ENCODE data around the gene ZBTB45. TPM values are rescaled to one million over a fixed set of nuclear protein-coding genes. Genes with fewer than 3 reads are reported as not detected.
"Not testable (repeated sequence)": the region's sequence is repeated elsewhere in the genome, so short reads cannot be mapped to it uniquely, and the experiment has no call there.

ZBTB45 gene
- total RNA-seq, 1 donor from 2014 or later, result 7.2 TPM

DNA sequence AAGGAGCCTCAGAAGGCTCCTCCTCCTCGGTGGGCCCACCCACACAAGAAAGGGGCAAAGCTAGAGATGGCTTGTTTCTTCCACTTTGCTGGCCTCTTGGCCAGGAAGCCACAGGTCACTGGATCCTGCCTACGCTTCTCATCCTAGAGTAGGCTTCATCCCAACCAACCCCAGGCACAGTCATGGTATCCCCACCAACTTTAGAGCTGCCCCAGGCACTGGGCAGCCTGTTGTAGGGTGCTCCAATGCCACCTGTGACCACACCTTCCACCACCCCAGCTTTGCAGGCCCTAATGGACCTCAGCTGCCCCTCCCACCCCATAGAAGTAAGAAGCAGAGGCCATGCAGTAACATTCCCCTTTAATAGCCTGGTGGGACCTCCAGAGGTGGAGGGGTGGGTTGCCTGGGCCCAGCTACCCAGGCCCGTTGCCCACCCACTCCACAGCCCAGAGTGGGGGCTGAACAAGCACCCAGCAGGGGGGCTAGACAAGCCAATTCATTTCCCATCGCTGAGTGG is 35.8 kb upstream of the ZBTB45 start:
- DNase-seq (ENCODE audit: low read depth), result no peak

DNA sequence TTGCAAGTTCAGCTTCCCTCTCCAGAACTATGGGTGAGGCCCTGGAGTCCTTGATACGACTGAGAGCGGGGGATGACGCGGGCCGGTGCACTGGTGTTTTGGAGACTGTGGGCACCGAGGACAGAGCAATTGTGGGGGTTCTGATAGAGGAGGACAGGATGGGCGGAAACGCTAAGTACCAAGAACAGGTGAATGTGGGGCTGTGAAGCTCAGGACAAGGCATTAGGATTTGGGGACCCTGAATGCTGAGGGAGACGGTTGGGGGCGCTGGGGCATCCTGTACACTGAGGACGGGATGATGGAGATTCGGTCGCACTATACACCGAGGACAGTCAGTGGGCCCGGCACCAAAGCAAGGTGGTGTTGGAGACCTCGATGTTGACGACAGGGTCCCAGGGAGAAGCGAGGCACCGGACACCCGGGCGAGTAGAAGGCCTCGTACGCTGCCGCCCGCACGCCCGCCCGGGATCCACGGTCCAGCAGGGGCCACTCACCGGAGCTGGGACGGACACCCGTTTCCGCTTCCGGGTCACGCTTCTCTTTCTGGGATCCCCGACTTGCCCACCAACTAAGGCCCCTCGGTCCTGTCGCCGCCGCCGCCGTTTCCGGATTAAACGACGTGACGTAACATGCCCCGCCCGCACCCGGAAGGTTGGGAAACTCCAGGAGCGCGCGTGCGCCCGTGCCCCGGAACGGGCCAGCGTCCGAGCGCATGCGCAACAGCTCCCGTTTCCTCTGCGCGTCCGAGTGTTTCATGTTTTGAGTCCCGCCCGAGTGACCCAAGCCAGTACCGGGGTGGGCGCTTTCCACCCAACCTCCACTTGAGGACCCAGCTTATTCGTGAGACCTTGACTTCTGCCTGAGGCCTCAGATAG is 35.1 kb upstream of the ZBTB45 start, which contains the start of gene CHMP2A:
TSS of gene CHMP2A (minus strand) at position 612 of the 875 bp plus-strand sequence. CDS start 893 bp downstream, outside the sequence.
- peak; percentile 98 for DNase-seq (ENCODE audit: low read depth)

DNA sequence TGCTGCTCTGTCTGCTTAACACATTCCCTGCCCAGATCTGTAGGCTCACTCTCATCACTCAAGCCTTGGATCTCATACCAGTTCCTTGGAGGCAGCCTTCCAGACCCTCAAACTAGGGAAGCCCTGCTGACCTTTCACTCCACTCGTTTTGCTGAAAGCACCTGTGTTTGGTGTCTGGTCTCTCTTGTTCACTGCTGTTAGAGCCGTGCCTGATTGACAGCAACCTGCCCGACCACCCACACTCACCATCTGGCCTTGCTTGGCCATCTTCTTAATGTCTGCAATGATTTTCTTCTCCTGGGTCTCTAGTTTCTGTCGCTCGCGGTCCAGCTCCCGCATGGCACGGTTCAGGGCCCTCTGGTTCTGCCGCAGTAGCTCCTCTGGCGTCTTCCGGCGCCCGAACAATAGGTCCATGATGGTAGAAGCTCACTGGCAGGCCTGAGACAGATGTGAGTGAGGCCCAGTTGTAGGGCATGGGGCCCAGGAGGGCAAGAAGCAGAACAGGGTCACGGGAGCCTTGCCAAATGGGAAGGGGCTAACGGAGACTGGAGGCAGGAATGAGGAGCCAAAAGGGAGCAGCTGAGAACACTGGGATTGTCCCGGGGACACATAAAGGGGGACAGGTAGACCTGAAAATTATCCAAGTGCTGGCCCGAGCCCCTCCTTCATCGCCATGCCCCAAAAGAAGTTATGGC is 34.3 kb upstream of the ZBTB45 start:
- no peak for DNase-seq (ENCODE audit: low read depth)

DNA sequence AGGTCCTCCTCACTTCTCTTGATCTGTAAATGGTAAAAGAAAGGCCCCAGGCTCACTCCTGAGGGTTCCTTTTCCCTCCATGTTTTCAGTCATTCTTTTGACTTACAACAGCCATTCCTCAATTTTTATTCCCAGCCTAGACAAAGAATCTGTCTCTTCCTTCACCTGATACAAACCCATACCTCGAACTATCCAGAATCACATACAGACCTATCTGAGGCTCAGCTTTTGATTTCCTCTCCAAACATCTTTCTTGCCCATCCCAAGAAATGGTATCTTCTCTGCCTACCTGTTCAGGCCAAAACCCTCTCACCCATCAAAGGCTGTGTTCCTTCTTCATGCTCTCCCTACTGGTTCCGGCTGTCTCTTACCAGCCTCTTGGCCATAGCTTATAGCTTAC is 33.0 kb upstream of the ZBTB45 start:
- DNase-seq (ENCODE audit: low read depth), result no peak

DNA sequence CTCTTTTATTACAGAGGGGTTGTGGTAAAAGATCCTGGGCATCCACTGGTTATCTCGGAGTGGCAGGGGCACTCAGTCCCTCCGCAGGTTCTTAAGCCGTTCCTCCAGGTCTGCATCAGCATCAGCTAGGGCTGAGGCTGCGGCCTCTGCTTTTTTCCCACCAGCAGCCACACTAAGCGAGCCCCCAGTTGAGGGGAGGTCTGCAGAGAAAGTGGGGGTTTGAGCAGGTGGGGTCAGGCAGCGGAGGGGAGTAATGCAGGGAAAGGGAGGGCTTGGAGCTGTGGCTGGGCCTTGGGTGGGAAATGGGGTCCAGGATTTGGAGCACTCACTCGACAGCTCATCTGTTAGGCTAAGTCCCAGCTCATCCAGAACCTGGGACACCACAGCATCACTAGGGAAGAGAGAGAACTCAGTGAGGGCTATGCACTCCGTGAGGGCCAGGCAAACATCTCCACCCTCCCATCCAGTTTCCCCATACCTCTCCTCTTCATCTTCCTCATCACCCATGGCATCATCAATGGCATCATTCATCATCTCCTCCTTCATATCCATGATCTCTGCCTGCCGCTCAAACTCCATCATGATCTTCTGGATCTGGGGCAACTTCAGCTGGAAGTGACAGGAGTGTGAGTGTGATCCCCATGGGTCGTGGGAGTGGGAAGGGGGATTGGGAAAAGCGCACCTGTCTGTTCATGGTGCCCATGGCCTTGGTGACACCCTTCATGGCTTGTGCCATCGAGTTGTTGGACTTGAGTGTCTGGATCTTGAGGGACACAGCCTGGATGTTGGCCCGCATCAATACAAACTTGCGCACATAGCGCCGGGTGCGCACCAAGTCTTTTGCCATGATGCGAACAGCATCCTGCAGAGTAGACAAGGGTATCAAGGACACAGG is 32.2 kb upstream of the ZBTB45 start:
- DNase-seq (ENCODE audit: low read depth), result no peak

DNA sequence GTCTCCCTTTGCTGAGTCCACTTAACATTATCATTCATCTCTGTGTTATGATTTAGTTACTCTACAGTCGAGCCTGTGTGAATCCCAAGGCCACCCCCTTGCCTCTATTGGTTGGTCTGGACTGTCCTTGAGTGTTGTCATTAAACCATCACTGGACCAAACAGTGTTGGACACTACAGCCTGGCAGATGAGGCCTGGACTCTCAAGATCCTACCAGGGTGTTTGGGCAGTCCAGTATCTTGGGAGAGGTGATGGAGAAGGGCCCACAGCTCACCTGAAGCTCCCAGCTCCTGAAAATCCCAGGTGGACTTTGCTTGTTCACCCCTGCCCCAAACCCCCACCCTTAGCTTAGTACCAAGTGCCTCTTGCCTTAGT is 31.5 kb upstream of the ZBTB45 start:
- DNase-seq (ENCODE audit: low read depth), result no peak

DNA sequence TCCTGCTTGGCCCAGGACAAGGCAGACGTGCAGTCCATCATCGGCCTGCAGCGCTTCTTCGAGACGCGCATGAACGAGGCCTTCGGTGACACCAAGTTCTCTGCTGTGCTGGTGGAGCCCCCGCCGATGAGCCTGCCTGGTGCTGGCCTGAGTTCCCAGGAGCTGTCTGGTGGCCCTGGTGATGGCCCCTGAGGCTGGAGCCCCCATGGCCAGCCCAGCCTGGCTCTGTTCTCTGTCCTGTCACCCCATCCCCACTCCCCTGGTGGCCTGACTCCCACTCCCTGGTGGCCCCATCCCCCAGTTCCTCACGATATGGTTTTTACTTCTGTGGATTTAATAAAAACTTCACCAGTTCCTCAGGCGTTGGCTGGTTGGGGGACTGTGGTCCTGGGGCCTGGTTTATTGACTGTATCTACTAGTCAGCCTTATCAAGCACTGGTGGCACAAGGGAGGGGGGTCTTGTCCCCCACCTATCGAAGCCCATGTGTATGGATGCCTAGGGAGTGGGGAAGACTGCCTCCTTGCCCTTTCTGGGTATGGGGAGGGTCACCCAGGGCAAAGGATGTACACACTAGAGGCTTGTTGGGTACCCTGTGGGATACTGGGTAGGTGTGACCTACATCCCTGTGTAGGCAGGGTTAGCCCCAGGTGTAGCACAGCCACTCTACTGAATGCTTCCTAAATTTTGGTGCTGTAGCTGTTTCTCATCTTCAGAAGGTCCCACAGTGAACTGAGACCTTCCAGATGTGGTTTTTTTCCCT is 30.9 kb upstream of the ZBTB45 start:
- DNase-seq (ENCODE audit: low read depth), result no peak

DNA sequence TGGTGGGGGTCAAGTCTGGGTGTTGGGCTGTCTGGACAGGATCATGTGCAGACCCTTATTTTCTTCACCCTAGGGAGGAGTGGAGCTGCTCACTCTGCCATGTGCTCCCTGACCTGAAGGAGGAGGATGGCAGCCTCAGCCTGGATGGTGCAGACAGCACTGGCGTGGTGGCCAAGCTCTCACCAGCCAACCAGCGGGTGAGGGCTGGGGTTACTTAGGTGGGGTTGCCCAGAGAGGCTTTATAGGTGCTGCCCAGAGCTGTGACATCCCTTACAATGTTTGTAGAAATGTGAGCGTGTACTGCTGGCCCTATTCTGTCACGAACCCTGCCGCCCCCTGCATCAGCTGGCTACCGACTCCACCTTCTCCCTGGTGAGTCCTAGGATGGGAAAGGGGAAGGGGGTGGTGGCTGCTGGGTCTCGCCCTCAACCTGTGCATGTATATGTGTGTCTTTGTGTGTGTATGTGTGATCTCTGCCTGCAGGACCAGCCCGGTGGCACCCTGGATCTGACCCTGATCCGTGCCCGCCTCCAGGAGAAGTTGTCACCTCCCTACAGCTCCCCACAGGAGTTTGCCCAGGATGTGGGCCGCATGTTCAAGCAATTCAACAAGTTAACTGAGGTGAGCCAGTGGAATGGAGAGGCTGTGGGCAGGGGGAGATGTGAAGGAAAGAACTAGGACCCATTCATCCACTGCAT is 30.2 kb upstream of the ZBTB45 start:
- DNase-seq (ENCODE audit: low read depth), result no peak

DNA sequence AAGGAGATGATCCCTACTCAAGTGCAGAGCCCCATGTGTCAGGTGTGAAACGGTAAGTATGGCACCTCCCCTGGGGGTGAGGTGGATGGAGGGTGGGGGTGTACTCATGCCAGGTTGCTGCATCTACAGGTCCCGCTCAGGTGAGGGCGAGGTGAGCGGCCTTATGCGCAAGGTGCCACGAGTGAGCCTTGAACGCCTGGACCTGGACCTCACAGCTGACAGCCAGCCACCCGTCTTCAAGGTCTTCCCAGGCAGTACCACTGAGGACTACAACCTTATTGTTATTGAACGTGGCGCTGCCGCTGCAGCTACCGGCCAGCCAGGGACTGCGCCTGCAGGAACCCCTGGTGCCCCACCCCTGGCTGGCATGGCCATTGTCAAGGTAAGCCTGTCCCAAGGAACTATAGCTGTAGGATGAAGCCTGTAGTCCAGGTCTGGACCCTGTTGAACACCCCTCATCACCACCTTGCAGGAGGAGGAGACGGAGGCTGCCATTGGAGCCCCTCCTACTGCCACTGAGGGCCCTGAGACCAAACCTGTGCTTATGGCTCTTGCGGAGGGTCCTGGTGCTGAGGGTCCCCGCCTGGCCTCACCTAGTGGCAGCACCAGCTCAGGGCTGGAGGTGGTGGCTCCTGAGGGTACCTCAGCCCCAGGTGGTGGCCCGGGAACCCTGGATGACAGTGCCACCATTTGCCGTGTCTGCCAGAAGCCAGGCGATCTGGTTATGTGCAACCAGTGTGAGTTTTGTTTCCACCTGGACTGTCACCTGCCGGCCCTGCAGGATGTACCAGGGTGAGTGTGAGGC is 29.5 kb upstream of the ZBTB45 start:
- DNase-seq (ENCODE audit: low read depth), result no peak

DNA sequence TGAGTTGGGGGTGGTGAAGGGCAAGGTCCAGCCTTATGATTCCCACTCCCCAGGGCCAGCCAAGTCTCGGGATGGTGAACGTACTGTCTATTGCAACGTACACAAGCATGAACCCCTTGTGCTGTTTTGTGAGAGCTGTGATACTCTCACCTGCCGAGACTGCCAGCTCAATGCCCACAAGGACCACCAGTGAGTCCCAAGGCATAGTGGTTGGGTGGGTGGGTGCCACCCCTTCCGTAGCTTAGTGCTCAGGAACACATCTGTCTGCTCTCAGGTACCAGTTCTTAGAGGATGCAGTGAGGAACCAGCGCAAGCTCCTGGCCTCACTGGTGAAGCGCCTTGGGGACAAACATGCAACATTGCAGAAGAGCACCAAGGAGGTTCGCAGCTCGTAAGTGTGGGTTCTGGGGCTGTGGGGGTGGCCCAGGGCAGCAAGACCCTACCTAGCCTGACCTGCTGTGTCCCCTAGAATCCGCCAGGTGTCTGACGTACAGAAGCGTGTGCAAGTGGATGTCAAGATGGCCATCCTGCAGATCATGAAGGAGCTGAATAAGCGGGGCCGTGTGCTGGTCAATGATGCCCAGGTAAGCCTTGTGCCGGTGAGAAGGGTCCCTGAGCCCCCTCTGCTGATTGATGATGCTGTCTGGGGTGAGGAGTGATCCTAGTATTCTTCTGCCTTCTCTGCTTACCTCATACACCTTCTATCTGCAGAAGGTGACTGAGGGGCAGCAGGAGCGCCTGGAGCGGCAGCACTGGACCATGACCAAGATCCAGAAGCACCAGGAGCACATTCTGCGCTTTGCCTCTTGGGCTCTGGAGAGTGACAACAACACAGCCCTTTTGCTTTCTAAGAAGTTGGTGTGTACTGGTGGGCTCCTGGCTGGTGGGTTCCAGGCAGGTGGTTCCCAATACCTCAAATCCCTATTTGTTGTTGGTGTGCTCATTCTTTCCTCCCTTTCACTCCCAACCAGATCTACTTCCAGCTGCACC is 28.0 kb upstream of the ZBTB45 start:
- no peak for DNase-seq (ENCODE audit: low read depth)

DNA sequence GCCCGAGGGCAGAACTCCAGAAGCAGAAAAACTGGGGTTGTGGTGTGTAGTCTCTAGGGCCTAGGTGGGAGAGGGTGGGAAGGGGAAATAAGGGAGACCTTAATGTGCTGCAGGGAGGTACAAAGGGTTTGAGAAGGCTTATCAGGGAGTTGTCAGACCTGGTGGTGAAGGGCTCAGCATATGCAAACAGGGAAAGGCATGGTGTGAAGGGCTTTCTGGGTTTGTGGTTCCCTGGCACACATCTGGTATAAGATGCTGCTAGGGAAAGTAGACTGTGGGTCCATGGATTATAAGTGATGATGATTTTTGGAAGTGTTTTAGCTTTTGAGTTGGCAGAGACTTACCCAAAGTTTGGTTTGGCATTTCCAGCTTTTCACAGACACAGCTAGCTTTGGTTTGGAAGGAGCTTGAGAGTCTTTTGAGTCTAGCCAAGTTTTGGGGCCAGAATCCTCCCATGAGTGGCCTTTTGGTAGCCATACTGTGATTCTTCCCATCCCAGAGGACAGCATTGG is 26.5 kb upstream of the ZBTB45 start:
- DNase-seq (ENCODE audit: low read depth), result no peak

DNA sequence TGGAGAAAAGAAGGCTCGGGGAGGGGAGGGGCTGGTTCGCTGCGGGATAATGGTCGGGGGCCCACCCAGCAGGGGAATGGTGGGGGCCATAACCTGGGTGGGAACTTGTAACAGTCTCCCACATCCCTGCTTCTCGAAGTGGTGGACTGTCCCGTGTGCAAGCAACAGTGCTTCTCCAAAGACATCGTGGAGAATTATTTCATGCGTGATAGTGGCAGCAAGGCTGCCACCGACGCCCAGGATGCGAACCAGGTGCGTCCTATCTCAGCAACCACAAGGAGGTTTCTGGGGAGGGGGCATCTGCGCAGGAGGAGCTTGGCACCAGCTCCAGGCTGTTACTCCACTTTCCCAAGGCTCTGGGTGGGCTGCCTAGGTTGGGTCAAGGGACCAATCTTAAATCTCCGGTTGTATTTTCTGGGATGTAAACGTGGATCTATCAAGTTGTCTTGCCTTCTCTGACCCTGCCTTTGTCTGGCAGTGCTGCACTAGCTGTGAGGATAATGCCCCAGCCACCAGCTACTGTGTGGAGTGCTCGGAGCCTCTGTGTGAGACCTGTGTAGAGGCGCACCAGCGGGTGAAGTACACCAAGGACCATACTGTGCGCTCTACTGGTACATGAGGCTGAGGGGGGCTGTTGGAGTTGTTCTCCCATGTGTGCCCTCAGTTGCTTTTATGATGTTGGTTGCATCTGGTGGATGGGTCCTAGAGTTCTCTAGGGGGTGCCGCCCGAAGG is 25.8 kb upstream of the ZBTB45 start:
- no peak for DNase-seq (ENCODE audit: low read depth)

DNA sequence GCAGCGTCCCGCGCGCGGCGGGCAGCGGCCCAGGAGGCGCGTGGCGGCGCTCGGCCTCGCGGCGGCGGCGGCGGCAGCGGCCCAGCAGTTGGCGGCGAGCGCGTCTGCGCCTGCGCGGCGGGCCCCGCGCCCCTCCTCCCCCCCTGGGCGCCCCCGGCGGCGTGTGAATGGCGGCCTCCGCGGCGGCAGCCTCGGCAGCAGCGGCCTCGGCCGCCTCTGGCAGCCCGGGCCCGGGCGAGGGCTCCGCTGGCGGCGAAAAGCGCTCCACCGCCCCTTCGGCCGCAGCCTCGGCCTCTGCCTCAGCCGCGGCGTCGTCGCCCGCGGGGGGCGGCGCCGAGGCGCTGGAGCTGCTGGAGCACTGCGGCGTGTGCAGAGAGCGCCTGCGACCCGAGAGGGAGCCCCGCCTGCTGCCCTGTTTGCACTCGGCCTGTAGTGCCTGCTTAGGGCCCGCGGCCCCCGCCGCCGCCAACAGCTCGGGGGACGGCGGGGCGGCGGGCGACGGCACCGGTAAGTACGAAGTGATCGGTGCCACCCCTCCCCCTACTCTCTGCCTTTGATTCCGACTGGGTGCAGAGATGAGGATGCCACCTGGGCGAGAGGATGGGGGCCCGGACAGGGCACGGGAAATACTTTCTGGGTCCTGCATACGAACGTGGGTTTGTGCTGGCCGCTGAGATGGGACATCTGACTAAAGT is 25.1 kb upstream of the ZBTB45 start:
- peak; percentile 71 for DNase-seq (ENCODE audit: low read depth)

DNA sequence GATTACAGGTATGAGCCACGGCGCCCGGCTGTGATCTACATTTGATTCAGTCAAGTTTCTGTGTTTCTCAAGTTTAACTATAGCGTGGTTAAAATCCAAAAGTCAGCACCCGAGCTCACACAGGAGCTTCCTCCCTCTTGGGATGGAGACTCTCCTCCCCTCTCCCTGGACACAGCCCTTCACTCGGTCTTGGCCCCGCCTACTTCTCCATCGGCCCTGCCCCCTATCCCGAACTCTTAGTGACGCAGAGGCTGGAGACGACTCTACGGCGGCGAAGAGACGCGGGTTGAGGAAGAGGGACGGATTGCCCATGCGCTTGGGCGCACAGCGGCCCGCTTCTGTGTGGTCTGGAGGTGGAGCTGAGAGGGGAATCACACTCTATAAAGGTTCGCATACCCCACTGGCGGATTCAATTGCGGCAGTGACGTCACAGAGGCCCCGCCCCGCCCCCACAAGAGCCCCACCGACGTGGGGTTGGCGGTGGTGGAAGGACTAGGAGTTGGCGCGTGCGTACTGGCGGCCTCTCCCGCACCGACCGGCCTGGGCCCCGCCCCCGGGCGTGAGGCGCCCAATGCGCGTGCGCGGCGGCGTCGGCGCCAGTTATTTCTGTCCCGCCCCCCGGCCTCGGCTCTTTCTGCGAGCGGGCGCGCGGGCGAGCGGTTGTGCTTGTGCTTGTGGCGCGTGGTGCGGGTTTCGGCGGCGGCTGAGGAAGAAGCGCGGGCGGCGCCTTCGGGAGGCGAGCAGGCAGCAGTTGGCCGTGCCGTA is 24.4 kb upstream of the ZBTB45 start, which contains the start of gene TRIM28:
TSS of gene TRIM28 (plus strand) at position 239 of the 765 bp plus-strand sequence. CDS start 694 bp downstream, outside the sequence.
- peak; percentile 99 for DNase-seq (ENCODE audit: low read depth)

DNA sequence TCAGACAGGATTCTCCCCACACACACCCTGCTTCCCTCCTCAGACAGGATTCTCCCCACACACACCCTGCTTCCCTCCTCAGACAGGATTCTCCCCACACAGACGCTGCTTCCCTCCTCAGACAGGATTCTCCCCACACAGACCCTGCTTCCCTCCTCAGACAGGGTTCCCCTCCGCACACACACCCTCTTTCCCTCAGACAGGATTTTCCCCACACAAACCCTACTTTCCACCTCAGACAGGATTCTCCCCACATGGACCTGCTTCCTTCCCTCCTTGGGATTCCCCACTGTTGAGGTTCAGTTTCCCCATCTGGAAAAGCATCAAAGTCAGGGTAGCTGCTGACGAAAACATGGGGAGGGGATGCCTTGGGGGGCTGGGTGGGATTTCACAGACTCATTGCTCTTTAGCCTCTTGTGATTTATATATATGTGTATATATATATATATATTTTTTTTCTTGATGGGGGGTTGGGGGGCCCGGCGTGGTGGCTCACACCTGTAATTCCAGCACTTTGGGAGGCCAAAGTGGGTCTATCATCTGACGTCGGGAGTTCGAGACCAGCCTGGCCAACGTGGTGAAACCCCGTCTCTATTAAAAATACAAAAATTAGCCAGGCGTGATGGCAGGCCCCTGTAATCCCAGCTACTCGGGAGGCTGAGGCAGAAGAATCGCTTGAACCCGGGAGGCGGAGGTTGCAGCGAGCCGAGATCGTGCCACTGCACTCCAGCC is 23.2 kb upstream of the ZBTB45 start:
- not testable (repeated sequence) for DNase-seq (ENCODE audit: low read depth)

All from myocyte (in vitro differentiated cells).